GM04503 (cell line): ENCODE data around the gene LINC00305.

ENCODE experiments used
- DNase-seq: peaks from one replicate; pipeline ENCODE4 v3.0.0-alpha.2; 2012; ENCODE audit warnings: low read depth

Gene LINC00305

GRCh38 chr18:64148988-64149387 is at the start of gene LINC00305:
Gene LINC00305 (minus strand): TSS chr18:64149088.
- no peak for DNase-seq

DNA sequence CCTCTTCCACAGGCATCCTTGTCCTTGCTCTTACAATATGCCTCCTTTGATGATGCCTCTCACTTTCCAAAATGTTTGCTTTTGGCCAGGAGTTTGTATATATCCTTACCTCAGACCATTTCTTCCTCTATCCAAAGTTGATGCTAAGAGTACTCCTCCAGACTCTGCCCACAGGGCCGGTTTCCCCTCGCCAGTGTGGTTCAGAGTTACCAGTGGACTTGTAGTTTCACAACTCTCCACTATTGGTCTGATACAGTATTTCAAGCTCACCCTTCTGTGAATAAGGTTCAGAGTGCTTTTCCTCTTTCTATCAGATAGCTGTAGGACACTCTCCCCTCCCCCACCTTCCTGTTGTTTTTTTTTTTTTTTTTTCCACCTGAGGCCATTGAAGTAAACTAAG is 42.2 kb upstream of the LINC00305 start:
- no peak for DNase-seq

DNA sequence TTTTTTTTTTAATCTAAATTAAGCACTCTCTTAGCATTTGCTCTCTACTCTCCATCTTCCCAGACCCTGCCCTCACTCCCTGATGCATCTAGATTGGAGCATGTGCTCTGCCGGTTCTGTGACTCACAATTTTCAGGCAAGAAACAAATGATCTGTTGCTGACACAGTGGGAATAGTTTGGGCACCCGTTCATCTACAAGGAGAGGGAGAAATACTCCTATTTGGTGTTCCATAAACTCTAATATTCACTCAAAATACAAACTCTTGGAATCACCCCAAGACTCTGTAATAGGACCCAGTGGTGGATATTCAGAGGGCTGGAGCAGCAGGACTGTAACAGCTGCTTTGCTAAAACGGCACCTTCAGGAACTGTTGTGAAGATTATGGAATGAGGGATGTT is 37.1 kb upstream of the LINC00305 start:
- DNase-seq, result no peak

- DNase-seq, result no peak
These were observed 34.8 kb upstream of the LINC00305 start for GRCh38 chr18:64183665-64184064.

- no peak for DNase-seq
These were observed 31.7 kb upstream of the LINC00305 start for GRCh38 chr18:64180617-64181016.

DNA sequence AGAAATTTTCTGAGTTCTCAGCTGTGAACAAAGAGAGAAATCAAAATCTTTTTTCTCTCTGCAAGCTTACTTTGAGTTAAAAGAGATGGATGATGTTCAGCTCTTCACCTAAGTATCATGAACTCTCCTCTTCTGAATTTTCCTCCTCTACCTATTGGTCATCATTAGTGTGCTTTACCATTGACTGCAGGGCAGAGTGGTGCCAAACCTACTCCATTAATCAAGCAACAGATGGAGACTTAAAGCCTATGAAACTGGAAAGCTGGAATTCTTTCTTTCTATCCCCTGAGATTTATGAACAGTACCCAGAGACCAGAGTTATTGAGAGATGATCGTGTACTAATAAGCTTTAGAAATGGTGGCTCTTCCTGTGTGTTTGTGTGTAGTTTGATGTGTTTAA is 31.3 kb upstream of the LINC00305 start:
- DNase-seq, result no peak

DNA sequence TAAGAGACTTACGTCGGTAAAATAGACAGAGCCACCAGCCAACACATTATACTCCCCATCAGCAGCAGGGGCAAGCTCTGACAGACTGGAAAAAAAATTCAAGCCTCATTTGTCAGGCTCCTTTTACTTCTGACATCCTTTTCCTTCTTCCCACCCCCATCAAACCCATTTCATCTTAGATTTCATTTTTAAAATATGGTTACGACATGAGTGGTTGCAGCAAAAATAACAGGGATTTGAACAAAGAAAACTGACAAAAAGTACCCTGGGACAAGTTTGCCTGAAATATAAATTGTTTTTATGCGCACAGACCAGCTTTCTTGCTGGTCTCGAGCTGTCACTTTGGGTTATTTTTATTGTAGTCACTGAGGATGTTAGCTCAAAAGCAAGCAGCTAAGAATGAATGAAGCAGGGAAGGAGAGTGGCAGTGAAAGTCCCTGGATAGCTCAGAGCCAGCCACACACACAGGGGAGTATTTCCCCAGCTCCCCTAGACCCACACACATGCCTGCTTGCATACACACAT is 30.7 kb upstream of the LINC00305 start:
- DNase-seq, result no peak

DNA sequence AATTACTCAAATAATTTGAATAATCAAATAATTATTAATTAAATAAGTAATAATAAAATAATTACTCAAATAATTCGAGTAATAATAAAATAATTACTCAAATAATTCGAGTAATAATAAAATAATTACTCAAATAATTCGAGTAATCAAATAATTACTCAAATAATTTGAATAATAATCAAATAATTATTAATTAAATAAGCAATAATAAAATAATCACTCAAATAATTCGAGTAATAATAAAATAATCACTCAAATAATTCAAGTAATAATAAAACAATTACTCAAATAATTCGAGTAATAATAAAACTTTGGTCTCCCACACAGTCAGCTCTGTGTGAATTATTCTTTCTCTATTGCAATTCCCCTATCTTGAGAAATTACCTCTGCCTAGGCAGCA is 30.0 kb upstream of the LINC00305 start:
- DNase-seq, result no peak

DNA sequence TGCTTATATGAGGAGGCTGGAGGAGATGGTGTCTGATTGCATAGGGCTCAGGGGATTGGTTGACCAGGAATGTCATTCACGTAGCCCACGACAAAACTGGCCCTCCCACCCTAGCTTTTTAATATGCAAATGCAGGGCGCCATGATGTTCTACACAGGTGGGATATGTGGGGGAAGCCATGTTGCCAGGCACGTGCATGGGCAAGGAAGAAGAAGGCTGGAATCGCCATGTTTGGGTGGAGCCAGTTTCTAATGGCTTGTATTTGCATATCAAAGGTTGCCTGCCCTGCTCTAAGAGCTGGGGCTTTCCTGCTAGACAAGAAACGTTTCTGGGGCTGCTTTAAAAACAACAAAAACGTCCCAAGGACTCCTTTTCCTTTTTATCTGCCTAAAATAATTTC is 26.5 kb upstream of the LINC00305 start:
- no peak for DNase-seq

- DNase-seq, result no peak
These were observed 22.7 kb upstream of the LINC00305 start for GRCh38 chr18:64171576-64171975.

DNA sequence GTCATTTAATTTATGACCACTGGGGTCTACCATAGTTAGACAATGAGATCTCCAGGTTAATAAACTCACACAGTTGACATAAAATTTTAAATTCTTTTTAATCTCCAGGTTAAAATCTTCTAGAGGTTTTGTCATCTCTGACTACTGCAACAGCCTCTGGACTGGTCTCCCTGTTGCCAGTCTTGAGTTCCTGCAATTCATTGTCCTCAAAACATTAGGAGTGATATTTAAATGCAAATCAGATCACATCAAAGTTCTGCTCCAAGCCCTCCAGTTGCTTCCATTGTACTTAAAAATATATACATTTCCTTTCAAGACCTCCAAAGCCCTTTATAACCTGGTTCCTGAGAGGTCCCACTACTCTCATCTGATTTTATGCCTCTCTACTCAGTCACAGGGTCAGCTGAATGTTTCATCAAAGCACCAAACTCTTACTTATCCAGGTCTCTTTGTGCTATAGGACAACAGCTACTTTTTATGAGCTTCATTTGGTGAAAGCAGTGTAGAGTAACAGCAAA is 18.6 kb upstream of the LINC00305 start:
- no peak for DNase-seq

DNA sequence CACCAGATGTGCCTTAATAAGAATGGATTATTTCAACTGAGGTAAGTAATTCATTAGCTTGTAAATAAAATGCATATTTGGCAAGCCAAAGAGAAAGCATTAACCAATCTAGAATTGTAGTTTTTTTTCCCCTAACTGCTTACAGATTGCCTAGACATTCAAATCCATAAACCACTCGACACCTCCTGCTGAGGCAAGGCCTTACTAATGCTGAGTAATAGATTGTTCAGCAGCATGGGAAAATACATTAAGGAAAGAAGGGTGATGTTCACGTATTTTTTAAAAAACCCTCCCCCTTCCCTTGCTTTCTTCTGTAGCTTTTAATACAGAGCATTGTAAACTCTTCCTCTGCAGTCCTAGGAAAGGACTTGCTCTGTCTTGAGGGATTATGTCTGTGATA is 17.0 kb upstream of the LINC00305 start:
- DNase-seq, result no peak

GRCh38 chr18:64164883-64165282 is 16.0 kb upstream of the LINC00305 start:
- no peak for DNase-seq

DNA sequence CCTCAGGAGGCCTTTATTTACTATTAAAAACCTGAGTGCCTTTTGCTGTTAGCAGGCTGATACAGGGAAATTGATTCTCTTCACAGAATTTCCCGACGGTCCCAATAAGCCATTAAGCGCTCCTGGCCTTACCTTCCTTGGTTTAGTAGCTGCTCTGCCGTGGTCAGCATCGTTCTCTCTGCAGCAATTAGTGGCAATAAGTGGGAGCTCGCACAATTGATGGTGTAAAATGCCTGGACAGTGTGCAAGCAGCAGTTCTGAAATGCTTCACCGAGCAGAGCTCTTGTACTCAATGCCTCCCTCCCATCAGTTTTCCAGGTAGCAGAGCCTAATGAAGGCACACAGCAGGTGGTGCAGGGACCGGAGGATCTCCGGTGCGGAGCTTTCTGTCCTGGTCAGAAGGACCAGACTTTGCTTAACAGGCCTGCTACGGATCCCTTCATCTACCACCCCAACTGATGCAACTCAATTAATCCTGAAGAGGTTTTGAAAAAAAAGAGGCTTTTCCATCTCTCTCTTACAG is 1.1 kb upstream of the LINC00305 start:
- DNase-seq, result no peak

DNA sequence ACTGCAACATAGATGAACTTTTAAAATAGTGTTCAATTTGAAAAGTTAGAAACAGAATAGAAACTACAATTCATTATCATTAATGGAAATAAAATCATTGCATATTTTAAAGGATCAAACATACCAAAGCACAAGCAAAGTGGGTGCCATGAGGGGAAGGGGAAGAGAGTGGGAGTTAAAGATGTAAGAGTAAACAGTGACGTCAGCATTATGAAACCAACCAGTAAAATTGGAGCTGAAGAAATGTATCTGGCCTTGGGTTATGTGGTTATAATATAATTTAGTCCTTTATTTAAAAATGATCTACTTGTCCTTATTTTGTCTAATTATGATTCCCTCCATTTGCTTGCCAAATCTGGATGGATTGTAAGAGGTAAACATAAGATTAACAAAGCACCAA is 6.0 kb downstream of the LINC00305 start:
- no peak for DNase-seq

GRCh38 chr18:64137914-64138313 is 11.0 kb downstream of the LINC00305 start:
- DNase-seq, result no peak

GRCh38 chr18:64134044-64134747 is 14.7 kb downstream of the LINC00305 start:
- no peak for DNase-seq

- DNase-seq, result no peak
These were observed 16.0 kb downstream of the LINC00305 start for GRCh38 chr18:64132871-64133270.

DNA sequence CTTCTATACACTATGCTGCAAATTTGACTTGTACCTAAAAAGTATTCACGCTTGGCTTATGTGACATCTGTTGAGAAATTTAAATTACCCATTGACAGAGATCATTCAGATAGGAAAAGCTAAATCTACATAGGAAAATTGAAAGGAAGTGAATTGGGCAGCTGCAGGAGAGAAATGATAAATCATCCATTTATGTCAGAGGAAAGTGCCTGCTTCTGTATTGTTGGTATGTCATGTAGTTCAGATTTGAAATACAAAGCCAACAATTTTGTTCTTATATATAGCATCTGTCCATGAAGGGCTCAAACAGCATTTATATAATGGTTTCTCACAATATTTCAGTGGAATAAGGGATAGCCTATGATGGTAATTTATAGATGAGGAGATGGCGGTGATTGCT is 17.6 kb downstream of the LINC00305 start:
- DNase-seq, result no peak

GRCh38 chr18:64127172-64127571 is 21.7 kb downstream of the LINC00305 start:
- no peak for DNase-seq

GRCh38 chr18:64119916-64120315 is 29.0 kb downstream of the LINC00305 start:
- DNase-seq, result no peak

GRCh38 chr18:64118406-64118805 is 30.5 kb downstream of the LINC00305 start:
- no peak for DNase-seq

GRCh38 chr18:64116571-64117175 is 32.2 kb downstream of the LINC00305 start:
- no peak for DNase-seq
